Cardiac fibroblast (primary cell): ENCODE data around the gene SLCO3A1.

Source experiments
- DNase-seq, 2 donors: peaks; one replicate each; pipeline versions ENCODE4 v3.0.0 to v3.0.0-alpha.2; 2010; ENCODE audit warnings: low read depth in 2 of 2
- H3K4me3 ChIP-seq, 2 donors: replicated peaks in 1 of 2; 1 replicate in 1 of 2; 2 replicates in 1 of 2; pipeline ENCODE4 v1.5.1; 2011; ENCODE audit warnings: low read depth in 2 of 2, low read length in 2 of 2, mild to moderate bottlenecking in 2 of 2, moderate library complexity in 1 of 2
- CTCF ChIP-seq: IDR thresholded peaks from one replicate; pipeline ENCODE4 v1.5.1; 2011; ENCODE audit warnings: low read depth, mild to moderate bottlenecking, low read length, inconsistent platforms

Gene SLCO3A1

GRCh38 chr15:91849749-91850161 is 3.8 kb upstream of the SLCO3A1 start:
- peak; percentile 80 to 81 for DNase-seq
- H3K4me3 ChIP-seq = no peak overlapping the region
- peak; percentile 71 for TF ChIP-seq CTCF

- H3K4me3 ChIP-seq = peak overlapping the region; percentile 69
- DNase-seq = peak; percentile 74 to 77
- peak; percentile 64 for TF ChIP-seq CTCF
These were observed 582 bp upstream of the SLCO3A1 start for GRCh38 chr15:91852741-91853510.

- peak overlapping the region; percentile 66 to 69 for H3K4me3 ChIP-seq
- peak in 1 of 2 donors; percentile 31 for DNase-seq
- TF ChIP-seq CTCF = no peak
These were observed 585 bp downstream of the SLCO3A1 start for GRCh38 chr15:91853948-91854638.

GRCh38 chr15:91854639-91854990 is 1.1 kb downstream of the SLCO3A1 start:
- peak overlapping the region; percentile 66 to 69 for H3K4me3 ChIP-seq
- DNase-seq = no peak
- TF ChIP-seq CTCF = no peak

- no peak for TF ChIP-seq CTCF
- no peak for DNase-seq
- H3K4me3 ChIP-seq = no peak overlapping the region
These were observed 1.7 kb downstream of the SLCO3A1 start for GRCh38 chr15:91855241-91855640.

GRCh38 chr15:91855684-91856489 is 2.4 kb downstream of the SLCO3A1 start:
- peak; percentile 9 for TF ChIP-seq CTCF
- no peak for DNase-seq
- H3K4me3 ChIP-seq = no peak overlapping the region
